Epithelial cell of esophagus (primary cell): Measurements from ENCODE around the gene BYSL.

ENCODE experiments used
- DNase-seq: peaks from one replicate; pipeline ENCODE4 v3.0.0; 2010; ENCODE audit warnings: low read depth
- H3K4me3 ChIP-seq: 2 replicates; pipeline ENCODE4 v1.5.1; 2011; ENCODE audit warnings: mild to moderate bottlenecking, low read length, control low read depth
- CTCF ChIP-seq: IDR thresholded peaks from 2 replicates; pipeline ENCODE4 v1.5.1; 2011; ENCODE audit warnings: low read depth, mild to moderate bottlenecking, low read length, control low read depth, inconsistent platforms; ENCODE audit not compliant: insufficient read depth; ENCODE audit errors: missing control alignments

The BYSL gene

DNA sequence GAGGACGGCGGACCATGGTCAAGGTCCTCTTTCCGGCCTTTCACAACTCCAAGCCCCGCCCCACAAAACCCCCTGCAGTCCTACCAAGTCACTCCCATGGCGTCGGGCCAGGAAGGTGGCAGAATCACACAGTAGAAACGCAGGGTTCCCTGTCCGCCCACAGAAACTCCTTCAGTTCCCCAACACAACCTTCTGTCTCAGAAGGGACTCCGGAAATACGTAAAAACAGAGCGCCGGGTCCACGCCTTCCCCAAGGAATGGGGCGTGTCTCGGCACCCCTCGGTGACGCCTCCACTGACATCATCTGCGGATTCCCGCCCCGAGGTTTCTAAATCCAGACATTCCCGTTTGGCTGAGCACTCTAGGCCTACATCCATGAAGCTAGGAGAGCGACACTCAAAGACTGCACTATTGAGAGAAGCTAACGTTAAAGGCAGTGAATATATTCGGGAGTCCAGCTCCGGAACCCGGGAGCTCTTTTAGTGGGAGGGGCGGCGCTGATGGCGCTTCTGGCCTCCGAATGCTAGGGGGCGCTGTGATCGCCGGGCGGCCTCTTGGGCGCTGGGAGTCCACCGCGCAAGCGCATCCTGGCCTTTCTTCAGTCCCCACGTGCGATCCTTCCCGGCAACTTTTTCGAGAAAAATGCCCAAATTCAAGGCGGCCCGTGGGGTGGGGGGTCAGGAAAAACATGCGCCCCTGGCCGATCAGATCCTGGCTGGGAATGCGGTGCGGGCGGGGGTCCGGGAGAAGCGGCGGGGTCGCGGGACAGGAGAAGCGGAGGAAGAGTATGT is at the start of gene BYSL, which contains the start of gene MED20:
BYSL (plus strand) TSS at position 579 of the 791 bp plus-strand sequence; CDS start at position 643, 64 bp downstream.
MED20 (minus strand) TSS at position 219 of the 791 bp plus-strand sequence; CDS start at position 98, 121 bp downstream.
- DNase-seq = peak; percentile 98
- H3K4me3 ChIP-seq = peak within 1 kb of the TSS; percentile 97
- peak; percentile 92 for TF ChIP-seq CTCF

GRCh38 chr6:41871691-41872090 is 49.6 kb upstream of the BYSL start:
- TF ChIP-seq CTCF = no peak
- H3K4me3 ChIP-seq = no peak overlapping the region
- no peak for DNase-seq

DNA sequence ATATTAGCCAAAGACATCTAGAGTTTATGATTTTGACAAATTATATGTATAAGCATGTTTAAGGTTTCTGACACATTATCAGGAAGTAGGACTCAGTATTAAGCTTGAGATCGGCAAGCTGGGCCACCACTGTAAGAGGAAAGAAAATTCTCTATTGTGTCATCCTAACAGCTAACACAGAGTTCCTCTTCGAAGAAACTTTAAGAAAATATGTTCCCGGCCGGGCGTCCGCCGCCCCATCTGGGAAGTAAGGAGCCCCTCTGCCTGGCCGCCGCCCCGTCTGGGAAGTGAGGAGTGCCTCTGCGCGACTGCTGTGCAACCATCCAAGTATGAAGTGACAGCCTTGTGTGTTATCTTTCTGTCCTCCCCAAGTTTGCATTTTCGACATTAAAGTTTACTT is 49.2 kb upstream of the BYSL start:
- H3K4me3 ChIP-seq = no peak overlapping the region
- DNase-seq = no peak
- no peak for TF ChIP-seq CTCF

DNA sequence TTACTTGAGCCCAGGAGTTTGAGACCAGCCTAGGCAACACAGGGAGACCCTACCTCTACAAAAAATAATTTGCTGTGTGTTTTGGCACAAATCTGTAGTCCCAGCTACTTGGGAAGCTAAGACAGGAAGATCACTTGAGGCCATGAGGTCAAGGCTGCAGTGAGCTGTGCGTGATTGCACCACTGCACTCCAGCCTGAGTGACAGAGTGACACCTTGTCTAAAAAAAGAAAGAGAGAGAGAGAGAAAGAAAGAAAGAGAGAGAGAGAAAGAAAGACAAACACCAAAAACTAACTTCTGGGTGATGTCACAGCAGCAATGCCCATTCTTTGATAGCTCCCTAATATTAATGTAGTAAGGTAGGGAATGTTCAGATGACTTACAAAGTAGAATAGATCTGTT is 46.6 kb upstream of the BYSL start:
- TF ChIP-seq CTCF = no peak

GRCh38 chr6:41877051-41877680 is 44.1 kb upstream of the BYSL start:
- TF ChIP-seq CTCF = no peak
- DNase-seq = no peak
- no peak overlapping the region for H3K4me3 ChIP-seq

More for the DNA sequence above, 46.6 kb upstream of the BYSL start:
- DNase-seq = no peak
- no peak overlapping the region for H3K4me3 ChIP-seq

- no peak overlapping the region for H3K4me3 ChIP-seq
- DNase-seq = peak; percentile 7
- no peak for TF ChIP-seq CTCF
Observed at GRCh38 chr6:41878246-41878645, 43.1 kb upstream of the BYSL start.

- peak; percentile 14 for DNase-seq
- H3K4me3 ChIP-seq = no peak overlapping the region
- TF ChIP-seq CTCF = no peak
Observed at GRCh38 chr6:41878961-41879405, 42.3 kb upstream of the BYSL start.
